ENCODE results near the gene TTC39C.

The TTC39C gene

GRCh38 chr18:24014062-24014985, at the start of gene TTC39C:
Gene TTC39C, plus strand, starts transcription at chr18:24014754. Its CDS starts 118 bp downstream, at chr18:24014872.
- peak; percentile 57 for DNase-seq

GRCh38 chr18:23966909-23967308, 47.6 kb upstream of the TTC39C start:
- DNase-seq: no peak

- DNase-seq: peak; percentile 55
Measured at GRCh38 chr18:23967321-23968089, 47.0 kb upstream of the TTC39C start.

GRCh38 chr18:23968638-23969604, 45.6 kb upstream of the TTC39C start:
- DNase-seq: no peak

GRCh38 chr18:23969664-23970063, 44.9 kb upstream of the TTC39C start:
- no peak for DNase-seq

- no peak for DNase-seq
Measured at GRCh38 chr18:23970161-23971096, 44.1 kb upstream of the TTC39C start.

GRCh38 chr18:23971097-23971440, 43.5 kb upstream of the TTC39C start:
- no peak for DNase-seq

- no peak for DNase-seq
Measured at GRCh38 chr18:23971666-23972230, 42.8 kb upstream of the TTC39C start.

GRCh38 chr18:23972453-23972852, 42.1 kb upstream of the TTC39C start:
- no peak for DNase-seq

GRCh38 chr18:23977103-23977502, 37.5 kb upstream of the TTC39C start:
- no peak for DNase-seq

- no peak for DNase-seq
Measured at GRCh38 chr18:23977719-23978483, 36.7 kb upstream of the TTC39C start.

- DNase-seq: no peak
Measured at GRCh38 chr18:23981369-23981980, 33.1 kb upstream of the TTC39C start.

- DNase-seq: no peak
Measured at GRCh38 chr18:23982155-23983079, 32.1 kb upstream of the TTC39C start.

- no peak for DNase-seq
Measured at GRCh38 chr18:23983112-23983511, 31.4 kb upstream of the TTC39C start.

- no peak for DNase-seq
Measured at GRCh38 chr18:23986600-23987359, 27.8 kb upstream of the TTC39C start.

- DNase-seq: no peak
Measured at GRCh38 chr18:23990474-23991410, 23.8 kb upstream of the TTC39C start.

Data from GDM1 (cell line).